Fibroblast of skin of left quadriceps (primary cell): Measurements from ENCODE around the gene PRDM1.
A peak's percentile ranks its signal among the peaks of the same experiment; 100 is the strongest.

Source experiments
- DNase-seq, 2 experiments: peaks; one replicate each; pipeline ENCODE4 v3.0.0-alpha.2; 2013; ENCODE audit warnings: low read depth in 2 of 2

The PRDM1 gene

DNA sequence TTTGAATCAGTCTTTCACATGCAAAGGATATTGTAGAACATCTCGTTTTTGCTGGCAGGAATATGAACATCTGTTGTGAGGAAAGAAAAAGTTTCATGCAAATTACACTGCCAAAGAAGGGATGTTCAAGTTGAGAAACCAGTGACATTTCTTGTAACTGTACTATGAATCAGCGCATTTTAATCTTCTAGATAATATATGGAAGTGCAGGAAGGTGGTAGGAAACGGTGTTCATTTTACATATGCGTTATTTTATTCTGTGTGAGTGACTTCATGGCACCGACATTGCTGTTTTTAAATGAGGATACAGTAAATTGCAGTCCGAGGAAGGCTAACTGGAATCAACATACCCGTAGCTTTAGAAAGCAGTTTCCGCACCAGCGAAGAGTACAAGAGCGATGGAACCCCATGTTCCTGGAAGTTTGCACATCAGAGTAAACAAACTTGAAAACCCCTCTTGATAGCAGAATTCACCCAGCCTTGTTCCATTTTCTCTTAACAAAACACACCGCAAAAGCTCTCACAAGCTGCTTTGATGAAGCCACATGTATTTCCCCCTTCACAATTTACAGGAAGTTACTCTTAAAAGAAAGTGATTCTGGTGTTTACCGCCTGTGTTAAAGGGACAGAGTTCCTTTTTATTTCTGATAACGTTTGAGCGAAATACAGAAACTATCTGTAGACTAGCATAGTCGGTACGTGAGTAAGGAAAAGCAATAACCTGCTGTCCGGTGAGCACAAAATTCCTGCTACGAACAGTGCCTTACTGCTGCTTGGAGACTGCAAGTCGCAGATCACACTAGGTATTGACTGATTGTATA, 11.5 kb downstream of the PRDM1 start:
- peak; percentile 66 to 67 for DNase-seq

DNA sequence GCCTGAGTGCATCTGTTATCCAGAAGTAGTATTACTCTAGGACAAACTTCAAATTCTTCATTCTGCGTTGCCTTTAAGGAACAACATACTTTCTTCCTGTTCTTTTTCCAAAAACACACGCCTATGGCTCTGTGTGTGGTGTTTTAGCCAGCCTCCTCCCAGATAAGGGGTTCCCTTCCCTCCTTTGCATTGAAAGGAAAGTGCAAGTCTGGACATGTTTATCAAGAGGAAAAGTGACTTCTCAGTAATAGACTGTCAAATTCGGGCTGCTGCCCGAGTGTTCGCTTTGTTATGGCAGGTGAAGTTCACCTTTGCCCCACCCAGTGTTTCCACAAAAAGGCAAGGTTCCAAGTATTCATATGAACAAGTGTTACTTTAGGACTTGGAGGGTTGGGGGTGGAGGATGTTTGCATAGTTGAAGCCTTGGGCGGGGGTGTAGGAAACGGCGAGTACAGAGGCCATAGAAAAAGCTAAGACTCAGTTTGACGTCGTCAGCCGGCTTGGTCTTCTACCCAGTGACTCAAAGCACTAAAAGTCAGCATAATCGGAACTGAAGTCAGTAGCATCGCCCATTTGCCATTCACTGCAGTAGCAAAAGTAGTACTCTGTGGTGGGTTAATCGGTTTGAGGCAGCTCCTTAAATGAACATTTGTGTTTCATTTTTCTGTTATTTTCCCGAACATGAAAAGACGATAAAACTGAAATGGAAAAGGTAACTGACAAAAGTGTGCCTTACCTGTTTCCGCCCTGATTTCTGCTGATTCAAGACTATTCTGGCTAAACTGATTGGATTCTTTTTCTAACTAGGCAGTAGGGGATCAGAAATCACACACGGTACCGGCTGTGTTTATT, 12.5 kb downstream of the PRDM1 start:
- DNase-seq: no peak

DNA sequence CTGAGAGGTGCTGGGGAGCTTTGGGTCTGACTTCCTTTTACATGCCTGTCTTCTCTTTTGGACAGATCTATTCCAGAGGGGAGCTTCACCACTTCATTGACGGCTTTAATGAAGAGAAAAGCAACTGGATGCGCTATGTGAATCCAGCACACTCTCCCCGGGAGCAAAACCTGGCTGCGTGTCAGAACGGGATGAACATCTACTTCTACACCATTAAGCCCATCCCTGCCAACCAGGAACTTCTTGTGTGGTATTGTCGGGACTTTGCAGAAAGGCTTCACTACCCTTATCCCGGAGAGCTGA, 13.1 kb downstream of the PRDM1 start:
- DNase-seq: no peak

DNA sequence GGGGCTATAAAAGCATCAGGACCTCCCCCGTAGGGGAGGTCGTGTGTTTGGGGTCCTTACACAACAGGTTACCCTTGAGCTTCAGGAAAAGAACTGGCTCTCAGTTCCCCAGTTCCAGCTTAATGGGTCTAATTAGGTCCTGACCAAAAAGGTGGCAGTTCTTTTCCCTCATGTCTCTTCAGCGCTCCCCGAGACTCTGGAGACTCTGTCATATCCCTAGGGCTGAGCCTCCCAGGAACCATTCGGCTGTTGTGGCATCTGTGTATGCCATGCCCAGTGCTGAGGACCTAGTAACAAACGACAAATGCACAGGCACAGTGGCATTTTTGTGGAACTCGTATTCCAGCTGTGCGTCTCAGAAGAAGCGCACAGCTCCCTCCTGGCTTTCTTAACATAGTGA, 14.6 kb downstream of the PRDM1 start:
- DNase-seq: no peak

DNA sequence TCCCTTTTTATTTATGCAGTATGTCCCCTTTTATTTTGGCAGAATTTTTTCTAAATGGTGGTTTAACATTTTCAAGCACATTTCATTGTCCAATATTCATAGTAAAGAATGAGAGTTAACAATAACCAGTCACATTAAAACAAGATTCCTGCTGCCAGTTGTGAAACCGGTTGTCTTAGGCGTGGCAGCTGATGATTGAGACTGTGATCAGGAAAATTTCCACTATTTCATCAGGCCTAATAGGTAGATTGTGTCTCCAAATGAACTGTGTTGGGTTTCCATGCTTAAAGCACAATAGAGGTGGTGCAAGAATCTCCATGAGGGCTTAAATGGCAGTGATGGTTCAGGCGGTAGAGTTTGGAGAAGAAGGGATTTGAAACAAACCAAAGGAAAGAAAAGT, 15.3 kb downstream of the PRDM1 start:
- DNase-seq: no peak

DNA sequence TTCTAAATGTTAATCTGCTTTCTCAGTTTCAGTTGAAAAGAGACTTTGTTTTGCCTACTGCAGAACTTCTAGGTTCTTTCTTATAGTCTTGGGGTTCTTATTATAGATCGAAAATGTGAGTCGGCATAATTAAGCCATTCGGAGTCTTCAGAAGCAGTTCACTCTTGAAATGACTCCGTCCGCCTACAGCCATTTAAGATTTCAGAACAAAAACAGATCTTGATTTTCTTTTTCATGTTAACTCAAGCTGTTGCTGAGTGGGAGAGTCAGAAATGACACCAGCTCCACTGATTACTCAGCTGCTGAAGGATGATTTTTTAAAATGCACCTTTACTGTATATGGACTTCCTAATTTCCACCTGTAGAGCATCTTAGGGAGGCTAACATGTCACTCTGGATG, 15.9 kb downstream of the PRDM1 start:
- no peak for DNase-seq

DNA sequence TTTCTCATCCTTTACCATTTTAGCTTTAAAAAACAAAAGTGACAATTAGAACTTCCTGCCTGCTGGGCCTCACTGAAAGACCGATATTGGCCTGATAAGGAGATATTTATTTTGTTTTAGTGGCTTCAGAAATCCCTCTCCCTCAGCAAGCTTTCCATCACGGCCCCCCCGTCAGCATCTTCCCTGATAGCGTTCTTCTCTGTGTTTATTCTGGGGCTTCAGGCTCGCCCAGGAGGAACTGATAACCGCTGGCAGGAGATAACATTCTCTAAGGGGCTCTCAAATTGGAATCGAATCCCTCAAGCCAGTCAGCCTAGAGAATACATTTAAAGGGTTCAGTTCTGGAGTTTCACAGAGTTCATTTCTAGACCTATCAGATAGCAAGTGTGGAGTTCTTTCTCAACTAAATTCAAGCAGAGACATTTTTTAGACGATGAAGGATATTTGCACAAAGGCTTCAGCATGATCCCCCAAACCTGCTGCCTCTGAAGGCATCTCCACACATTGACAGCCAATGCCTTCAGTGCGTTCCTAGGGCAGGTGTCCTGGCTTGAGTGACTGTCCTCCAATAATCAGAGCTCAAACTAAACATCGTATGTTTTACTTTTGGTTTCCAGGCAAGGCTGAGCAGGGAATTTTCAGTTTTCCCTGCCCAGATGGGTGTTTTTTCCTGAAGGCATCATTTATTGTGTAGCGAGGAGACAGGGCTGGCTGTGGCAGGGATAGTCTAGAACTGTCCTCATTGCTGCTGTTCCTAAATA, 17.0 kb downstream of the PRDM1 start:
- no peak for DNase-seq

DNA sequence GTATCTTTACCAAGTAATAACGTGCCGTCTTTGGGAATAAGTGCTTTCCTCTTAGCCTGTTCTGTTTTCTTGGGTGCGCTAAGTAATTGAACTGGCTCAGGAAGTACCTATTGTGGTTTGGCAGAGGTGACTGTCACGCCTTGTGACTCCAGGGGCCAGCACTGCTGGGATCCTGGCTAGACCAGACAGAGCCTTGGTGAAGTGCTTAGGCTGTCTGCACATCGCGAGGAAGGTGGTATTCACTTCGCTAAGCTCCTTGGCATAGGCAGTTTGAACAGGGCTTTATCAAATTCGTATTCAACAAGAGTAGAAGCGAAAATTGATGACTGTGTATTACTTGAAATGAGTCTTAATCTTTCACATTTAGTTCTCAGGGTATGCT, 17.6 kb downstream of the PRDM1 start:
- DNase-seq: no peak

DNA sequence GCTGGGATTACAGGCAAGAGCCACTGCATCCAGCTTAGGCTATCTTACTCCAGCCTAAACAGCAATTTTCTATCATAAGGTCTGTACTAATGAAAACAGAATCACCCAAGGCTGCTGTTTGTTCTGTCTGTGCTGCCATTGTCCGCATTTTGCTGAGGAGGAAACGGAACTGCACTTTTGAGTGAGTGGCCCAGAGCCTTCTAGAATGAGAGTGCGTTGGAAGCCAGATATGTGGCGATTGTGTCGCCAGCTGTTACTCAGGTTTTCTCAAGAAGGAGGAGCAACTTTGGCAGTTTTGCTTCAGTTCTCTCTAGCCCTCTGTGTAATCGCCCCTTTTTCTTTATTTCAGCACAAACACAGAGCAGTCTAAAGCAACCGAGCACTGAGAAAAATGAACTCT, 18.3 kb downstream of the PRDM1 start:
- DNase-seq: no peak

DNA sequence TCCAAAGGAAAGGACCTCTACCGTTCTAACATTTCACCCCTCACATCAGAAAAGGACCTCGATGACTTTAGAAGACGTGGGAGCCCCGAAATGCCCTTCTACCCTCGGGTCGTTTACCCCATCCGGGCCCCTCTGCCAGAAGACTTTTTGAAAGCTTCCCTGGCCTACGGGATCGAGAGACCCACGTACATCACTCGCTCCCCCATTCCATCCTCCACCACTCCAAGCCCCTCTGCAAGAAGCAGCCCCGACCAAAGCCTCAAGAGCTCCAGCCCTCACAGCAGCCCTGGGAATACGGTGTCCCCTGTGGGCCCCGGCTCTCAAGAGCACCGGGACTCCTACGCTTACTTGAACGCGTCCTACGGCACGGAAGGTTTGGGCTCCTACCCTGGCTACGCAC, 18.8 kb downstream of the PRDM1 start:
- DNase-seq: no peak

DNA sequence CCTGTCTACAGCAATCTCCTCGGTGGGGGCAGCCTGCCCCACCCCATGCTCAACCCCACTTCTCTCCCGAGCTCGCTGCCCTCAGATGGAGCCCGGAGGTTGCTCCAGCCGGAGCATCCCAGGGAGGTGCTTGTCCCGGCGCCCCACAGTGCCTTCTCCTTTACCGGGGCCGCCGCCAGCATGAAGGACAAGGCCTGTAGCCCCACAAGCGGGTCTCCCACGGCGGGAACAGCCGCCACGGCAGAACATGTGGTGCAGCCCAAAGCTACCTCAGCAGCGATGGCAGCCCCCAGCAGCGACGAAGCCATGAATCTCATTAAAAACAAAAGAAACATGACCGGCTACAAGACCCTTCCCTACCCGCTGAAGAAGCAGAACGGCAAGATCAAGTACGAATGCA, 19.4 kb downstream of the PRDM1 start:
- no peak for DNase-seq

DNA sequence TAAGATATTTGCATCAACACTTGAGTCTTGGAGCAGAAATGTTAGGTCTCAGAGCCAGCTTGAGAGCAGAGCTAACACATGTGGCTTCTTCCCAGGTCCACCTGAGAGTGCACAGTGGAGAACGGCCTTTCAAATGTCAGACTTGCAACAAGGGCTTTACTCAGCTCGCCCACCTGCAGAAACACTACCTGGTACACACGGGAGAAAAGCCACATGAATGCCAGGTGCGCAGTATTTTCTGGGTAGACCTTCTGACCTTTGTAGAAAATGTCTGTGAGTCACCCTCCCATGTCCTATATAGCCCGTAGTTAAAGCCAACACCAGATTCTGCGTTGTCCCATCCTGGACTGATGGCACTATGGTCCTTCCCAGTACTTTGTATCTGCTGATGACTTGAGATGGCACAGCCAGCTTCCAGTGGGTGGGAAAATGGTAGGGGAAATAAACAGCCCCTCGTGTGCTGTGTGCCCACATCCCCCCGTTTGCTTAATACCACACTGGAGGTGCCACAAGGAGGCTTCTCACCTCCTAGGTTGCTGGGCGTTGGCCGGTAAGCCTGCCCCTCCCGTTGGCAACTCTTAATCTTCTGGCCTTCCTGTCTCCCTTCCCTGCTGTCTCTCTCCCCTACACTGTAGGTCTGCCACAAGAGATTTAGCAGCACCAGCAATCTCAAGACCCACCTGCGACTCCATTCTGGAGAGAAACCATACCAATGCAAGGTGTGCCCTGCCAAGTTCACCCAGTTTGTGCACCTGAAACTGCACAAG, 20.3 kb downstream of the PRDM1 start:
- no peak for DNase-seq

DNA sequence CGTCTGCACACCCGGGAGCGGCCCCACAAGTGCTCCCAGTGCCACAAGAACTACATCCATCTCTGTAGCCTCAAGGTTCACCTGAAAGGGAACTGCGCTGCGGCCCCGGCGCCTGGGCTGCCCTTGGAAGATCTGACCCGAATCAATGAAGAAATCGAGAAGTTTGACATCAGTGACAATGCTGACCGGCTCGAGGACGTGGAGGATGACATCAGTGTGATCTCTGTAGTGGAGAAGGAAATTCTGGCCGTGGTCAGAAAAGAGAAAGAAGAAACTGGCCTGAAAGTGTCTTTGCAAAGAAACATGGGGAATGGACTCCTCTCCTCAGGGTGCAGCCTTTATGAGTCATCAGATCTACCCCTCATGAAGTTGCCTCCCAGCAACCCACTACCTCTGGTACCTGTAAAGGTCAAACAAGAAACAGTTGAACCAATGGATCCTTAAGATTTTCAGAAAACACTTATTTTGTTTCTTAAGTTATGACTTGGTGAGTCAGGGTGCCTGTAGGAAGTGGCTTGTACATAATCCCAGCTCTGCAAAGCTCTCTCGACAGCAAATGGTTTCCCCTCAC, 21.0 kb downstream of the PRDM1 start:
- no peak for DNase-seq

DNA sequence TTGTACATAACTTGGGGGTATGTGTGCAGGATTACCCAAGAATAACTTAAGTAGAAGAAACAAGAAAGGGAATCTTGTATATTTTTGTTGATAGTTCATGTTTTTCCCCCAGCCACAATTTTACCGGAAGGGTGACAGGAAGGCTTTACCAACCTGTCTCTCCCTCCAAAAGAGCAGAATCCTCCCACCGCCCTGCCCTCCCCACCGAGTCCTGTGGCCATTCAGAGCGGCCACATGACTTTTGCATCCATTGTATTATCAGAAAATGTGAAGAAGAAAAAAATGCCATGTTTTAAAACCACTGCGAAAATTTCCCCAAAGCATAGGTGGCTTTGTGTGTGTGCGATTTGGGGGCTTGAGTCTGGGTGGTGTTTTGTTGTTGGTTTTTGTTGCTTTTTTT, 22.0 kb downstream of the PRDM1 start:
- DNase-seq: no peak

DNA sequence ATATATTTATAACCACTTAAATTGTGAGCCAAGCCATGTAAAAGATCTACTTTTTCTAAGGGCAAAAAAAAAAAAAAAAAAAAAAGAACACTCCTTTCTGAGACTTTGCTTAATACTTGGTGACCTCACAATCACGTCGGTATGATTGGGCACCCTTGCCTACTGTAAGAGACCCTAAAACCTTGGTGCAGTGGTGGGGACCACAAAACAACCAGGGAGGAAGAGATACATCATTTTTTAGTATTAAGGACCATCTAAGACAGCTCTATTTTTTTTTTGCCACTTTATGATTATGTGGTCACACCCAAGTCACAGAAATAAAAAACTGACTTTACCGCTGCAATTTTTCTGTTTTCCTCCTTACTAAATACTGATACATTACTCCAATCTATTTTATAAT, 22.9 kb downstream of the PRDM1 start:
- DNase-seq: no peak

DNA sequence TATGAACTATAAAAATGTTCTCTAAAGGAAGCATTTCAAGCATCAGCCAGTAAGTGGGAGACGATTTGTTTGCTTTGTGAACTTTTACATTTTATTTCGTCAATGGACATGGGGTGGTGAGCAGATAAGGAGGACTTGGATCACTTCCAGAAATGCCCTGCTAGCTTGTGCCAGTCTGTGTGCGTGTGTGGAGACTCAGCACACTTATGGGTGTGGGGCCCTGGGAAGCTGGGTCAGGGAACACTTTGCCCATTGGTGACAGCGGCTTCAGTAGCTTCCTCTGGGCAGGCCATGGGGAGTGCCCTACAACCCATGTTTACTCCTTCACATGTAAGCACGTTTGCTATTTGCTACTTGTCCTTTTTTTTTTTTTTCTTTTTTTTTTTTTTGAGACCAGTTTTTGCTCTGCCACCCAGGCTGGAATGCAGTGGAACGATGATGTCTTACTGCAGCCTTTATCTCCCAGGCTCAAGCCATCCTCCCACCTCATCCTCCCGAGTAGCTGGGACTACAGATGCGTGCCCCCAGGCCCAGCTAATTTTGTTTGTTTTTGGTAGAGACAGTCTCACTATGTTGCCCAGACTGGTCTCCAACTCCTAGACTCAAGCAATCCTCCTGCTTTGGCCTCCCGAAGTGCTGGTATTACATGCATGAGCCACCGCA, 24.2 kb downstream of the PRDM1 start:
- no peak for DNase-seq

DNA sequence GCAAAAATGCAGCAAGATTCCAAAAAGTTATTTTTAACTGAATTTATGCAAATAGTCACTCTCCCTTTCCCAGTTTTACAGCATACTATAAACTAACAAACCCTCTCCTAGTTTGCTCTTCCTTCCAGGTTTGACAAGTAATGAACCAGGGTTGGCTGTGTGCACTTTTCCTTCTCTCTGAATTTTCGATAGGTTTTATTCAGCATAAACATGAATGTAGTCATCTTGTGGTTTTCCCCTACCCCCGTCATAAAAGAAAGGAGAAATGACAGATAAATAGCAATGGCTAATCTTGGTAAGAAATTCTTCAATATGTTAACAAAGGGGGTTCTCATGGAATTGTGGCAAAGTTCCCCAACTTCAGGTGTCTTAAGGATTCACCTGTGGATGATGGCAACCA, 26.3 kb downstream of the PRDM1 start:
- no peak for DNase-seq

DNA sequence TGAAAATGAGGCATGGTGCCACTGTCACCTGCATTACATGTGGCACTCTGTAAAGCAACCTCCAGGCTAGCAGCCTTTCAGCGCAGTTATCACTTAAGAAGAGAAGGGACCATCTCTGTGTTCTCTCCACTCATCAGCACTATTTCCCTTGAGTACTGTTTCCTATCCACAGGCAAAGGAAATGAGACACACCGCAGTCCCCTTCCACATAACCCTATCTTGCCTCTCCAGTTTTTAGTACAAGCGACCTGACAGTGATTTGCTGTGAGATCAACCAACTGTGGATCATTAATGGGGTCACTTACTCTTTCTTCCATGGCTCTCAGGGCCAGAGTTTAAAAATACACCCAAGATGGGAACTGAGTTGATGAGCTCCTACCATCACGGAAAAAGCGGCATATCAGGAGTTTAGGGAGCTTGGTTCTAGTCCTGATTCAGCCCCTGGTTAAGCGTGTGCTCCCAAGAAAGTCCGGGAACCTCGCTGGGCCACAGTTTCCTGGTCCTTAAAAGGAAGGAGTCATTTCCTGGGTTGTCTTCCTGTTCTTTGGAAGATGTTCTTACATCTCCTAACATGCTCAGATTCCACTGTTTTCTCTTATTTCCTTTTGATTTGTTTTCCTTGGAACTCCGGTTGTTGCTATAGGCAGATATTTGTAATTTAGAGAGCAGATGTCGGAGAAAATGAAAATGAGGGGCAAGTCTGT, 27.3 kb downstream of the PRDM1 start:
- no peak for DNase-seq

DNA sequence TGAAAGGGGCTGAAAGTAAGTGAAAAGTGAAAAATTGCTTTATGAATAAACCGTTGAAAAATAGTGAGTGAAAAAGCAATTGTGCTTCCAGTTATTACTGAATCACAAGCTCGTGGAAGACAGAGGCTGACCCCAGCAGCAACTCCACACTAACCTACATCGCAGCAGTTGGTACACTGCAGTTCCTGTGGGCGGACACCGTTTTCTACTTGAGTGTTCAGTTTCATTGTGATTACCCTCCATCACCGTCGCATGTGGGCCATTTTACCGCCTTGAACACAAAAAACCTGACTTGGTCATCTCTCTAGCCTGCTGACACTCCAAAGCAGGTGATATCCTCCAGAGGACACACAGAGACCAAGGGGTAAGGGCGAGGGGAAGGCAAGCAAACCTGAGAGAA, 28.4 kb downstream of the PRDM1 start:
- no peak for DNase-seq

DNA sequence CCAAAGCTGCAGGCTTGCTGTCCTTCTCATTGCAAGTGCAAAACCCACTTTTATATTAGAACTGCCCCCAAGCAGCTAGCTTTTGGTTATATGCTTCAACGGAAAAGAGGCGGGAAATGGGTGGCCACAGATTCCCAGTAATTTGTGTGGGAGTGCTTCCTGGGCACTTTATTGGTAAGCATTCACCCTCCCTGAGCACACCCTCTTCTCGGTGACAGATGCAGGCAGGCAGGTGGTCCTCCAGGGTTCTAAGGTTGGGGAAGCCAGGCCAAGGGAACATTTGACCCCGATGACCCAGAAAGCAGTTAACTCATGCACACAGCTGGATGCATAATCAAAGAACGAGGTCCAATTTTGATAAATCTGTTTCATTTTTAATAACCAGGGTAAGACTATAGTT, 29.1 kb downstream of the PRDM1 start:
- no peak for DNase-seq
